ENCODE results near the gene MPDZ.

- TF ChIP-seq ZNF24 (tag by site-specific recombination; IDR thresholded peaks at IDR 0.05) (no peak), ZNF791 (tag by site-specific recombination; IDR thresholded peaks at IDR 0.05) (no peak)
Measured at GRCh38 chr9:13228431-13228830, 51.1 kb downstream of the MPDZ start.
